Suppressor macrophage treated with lipopolysaccharide for 4 hours (primary cell): Measurements from ENCODE around the gene VSIG10L2.
"Not testable (repeated sequence)": the region's sequence is repeated elsewhere in the genome, so short reads cannot be mapped to it uniquely, and the experiment has no call there.

ENCODE experiments used
- DNase-seq: peaks from one replicate; pipeline ENCODE4 v3.0.0-alpha.2; 2020

Gene VSIG10L2

GRCh38 chr11:125974284-125974683 lies 28.4 kb downstream of the VSIG10L2 start:
- no peak for DNase-seq

GRCh38 chr11:125975634-125976033 lies 29.8 kb downstream of the VSIG10L2 start:
- no peak for DNase-seq

- no peak for DNase-seq
These were observed 30.3 kb downstream of the VSIG10L2 start for GRCh38 chr11:125976156-125976555.

- no peak for DNase-seq
These were observed 31.5 kb downstream of the VSIG10L2 start for GRCh38 chr11:125977333-125977732.

GRCh38 chr11:125978181-125978716 lies 32.4 kb downstream of the VSIG10L2 start:
- no peak for DNase-seq

- DNase-seq = no peak
These were observed 33.0 kb downstream of the VSIG10L2 start for GRCh38 chr11:125978778-125979407.

GRCh38 chr11:125979511-125979910 lies 33.7 kb downstream of the VSIG10L2 start:
- no peak for DNase-seq

- no peak for DNase-seq
These were observed 34.6 kb downstream of the VSIG10L2 start for GRCh38 chr11:125980436-125980835.

GRCh38 chr11:125982348-125982730 lies 36.5 kb downstream of the VSIG10L2 start:
- DNase-seq = no peak

- not testable (repeated sequence) for DNase-seq
These were observed 40.1 kb downstream of the VSIG10L2 start for GRCh38 chr11:125985956-125986355.

GRCh38 chr11:125987066-125987641 lies 41.3 kb downstream of the VSIG10L2 start:
- DNase-seq = no peak

GRCh38 chr11:125990244-125990643 lies 44.4 kb downstream of the VSIG10L2 start:
- no peak for DNase-seq

GRCh38 chr11:125992893-125993292 lies 47.0 kb downstream of the VSIG10L2 start:
- DNase-seq = no peak

- no peak for DNase-seq
These were observed 48.7 kb downstream of the VSIG10L2 start for GRCh38 chr11:125994509-125994908.

GRCh38 chr11:125995313-125995712 lies 49.5 kb downstream of the VSIG10L2 start:
- DNase-seq = no peak

- DNase-seq = no peak
These were observed 52.4 kb downstream of the VSIG10L2 start for GRCh38 chr11:125998267-125998666.

GRCh38 chr11:125999234-125999880 lies 53.5 kb downstream of the VSIG10L2 start:
- DNase-seq = no peak

GRCh38 chr11:126002181-126002580 lies 56.3 kb downstream of the VSIG10L2 start:
- no peak for DNase-seq
